HG03095 (cell line): ENCODE results near the gene SPESP1.

Experiments
- ATAC-seq: cut with Tn5 transposase; IDR thresholded peaks from one replicate; pipeline ENCODE4 v1.9.1; 2021; ENCODE audit warnings: moderate library complexity; ENCODE audit not compliant: unreplicated experiment

Gene SPESP1

DNA sequence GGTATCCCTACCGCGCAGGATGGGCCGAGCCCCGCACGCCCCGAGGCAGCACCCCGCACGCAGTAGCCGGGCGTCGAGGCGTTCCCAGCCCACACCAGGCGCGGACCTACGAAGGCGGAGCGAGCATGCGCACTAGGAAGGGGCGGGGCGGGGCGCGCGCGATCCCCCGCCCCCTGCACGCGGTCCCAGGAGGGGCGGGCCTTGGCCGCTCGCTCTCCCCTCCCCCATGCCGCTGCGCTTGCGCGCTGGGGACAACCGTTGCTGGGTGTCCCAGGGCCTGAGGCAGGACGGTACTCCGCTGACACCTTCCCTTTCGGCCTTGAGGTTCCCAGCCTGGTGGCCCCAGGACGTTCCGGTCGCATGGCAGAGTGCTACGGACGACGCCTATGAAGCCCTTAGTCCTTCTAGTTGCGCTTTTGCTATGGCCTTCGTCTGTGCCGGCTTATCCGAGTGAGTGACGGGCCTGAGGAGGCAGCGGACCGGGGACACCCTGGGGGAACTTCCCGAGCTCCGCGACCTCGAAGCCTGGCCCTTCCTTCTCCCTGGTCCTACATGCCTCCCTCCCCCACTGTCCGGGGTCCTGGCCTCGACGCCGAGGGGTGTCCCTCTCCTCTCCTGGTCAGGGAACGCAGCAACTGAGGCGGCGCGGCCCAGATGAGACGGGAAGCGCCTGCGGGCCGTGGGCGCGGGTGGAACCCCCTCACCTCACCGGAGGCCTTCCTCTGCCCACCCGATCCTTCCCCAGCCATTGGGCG lies at the start of gene SPESP1:
TSS of gene SPESP1 (plus strand) at position 258 of the 755 bp plus-strand sequence. CDS start at position 387, 129 bp downstream.
- ATAC-seq, result no peak

DNA sequence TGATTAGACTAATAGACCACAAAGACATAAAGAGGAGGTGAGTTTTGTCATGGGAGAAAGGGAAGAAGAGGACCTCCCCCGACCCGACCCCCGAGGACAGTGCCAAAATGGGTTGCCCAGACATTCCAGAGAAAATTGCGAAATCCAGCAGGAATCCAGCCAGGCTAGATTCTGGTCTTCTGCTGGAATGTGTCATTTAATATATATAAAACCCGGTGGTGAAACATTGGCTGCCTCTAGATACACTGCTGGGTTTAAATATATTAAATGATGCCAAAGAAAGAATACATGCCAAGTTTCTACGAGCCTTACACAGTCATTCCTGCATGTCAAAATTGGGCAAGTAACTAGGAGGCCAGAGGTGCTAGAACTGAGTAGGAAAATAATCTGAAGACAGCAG lies 45.3 kb upstream of the SPESP1 start:
- no peak for ATAC-seq

DNA sequence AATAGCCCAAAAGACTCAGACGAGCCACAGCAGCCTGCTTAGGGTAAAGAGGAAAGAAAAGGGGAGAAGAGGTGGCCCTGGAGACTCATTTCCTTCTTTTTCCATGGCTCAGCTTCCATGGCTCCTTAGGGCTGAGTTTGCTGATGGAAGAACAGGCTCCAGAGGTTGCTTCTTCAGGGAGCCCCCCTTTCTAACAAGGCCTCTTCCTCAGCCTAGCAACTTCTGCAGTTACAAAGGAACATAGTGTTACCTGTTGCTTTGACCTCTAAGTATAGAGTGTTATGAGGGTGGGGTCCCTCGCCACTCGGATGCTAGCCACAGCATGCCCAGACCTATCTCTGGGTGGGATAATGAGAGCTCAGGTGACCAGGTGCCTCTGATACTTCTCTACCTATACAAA lies 43.2 kb upstream of the SPESP1 start:
- ATAC-seq, result no peak

DNA sequence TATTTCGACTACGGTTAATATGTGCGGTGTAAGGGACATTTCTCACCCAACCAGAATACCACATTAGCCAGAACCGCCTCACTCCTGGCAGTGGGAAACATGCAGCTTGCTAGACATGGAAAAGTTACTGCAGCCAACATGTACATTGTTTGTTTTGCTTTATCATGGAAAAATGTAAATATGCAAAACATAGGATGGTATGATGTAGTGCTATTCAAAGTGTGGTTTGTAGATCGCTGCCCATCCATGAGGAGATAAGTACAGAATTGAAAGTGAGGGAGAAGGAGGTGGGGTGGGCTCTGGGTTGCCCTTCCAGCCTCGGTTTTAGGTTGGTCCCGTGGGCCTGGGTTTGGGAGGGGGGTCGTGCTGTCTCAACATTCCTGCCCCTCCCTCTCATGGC lies 42.5 kb upstream of the SPESP1 start:
- no peak for ATAC-seq

DNA sequence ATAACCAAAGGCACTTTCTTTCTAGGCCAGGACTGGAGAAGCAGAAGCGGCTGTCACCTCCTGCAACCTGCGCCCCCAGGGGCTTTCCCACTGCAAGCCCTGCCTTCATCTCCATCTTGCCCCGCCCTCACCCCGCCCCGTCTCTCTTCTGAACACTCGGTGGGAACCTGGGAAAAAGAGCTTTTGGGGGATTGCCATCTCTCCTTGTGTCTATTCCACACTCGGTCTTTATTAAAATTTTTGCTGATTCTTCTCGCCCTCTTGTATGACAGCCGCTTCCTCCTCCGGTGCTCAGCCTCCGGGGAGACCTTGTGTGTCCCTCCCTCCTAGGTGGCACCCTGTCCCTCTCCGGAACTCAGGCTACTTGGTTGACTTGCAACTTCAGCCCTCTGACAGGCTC lies 41.9 kb upstream of the SPESP1 start:
- ATAC-seq, result no peak

DNA sequence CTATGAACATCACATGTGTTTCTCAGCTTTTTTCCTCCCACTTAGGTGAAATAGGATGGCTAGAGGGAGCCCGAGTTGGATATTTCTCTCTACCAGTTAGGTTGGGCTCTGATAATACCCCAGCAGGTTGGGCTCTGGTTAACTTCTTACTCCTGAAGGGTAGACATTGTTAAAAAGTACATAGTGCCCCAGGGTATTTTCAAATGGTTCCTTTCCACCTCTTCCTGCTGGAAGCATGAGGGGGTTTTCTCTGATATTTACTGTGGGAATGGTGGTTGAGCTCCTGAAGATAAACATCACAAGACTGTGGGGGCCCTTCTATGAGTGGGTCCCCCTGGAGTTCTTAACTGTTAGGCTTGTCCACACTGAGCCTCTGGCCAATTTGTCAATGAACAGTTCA lies 36.1 kb upstream of the SPESP1 start:
- no peak for ATAC-seq

DNA sequence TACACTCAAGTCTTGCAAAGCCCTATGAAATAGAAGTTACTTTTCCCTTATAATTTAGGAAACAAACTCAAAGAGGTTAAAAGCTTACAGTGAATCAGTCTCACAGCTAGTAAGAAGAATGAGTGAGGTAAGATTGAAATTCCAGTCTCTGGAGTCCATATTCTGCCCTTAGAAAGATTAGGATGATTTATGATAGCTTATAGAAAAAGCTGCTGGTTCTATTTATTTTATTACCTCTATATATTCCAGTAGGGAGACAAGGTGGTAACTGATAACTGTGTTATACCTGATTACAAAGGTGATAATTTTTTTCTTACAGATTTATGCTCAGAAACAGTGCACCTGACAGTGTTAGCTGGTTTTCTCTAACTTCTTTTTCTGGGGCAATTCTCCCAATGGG lies 34.1 kb upstream of the SPESP1 start:
- no peak for ATAC-seq

DNA sequence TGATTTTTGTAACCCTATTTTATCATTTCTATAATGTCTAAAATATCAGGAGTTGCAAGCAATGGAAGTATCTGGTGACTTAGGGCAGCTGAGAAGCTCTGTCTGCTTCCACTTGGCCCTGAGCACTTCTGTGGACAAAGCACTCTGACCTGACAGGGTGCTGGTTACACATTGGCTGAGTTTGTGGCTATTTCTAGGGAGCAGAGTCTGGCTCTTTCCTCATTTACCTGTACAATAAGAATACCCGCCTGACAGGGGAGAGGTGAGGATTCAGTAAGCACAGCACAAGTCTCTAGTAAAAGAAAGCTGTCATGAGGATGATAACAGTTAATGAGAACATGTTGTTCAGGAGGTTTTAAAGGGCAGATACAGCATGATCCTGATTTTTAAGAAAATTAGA lies 33.3 kb upstream of the SPESP1 start:
- no peak for ATAC-seq

DNA sequence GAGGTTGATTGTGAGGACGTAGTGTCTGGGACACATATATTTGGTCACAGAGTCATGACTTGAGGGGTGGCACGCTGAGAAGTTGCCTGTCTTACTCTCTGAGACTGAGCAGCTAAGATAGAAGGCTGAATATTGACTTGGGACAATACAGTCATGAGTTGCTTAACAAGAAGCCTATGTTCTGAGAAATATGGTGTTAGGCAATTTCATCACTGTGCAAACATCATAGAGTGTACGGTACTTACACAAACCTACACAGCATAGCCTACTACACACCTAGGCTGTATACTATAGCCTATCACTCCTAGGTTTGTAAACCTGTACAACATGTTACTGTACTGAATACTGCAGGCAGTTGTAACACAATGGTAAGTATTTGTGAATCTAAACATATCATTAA lies 30.3 kb upstream of the SPESP1 start:
- ATAC-seq, result no peak

DNA sequence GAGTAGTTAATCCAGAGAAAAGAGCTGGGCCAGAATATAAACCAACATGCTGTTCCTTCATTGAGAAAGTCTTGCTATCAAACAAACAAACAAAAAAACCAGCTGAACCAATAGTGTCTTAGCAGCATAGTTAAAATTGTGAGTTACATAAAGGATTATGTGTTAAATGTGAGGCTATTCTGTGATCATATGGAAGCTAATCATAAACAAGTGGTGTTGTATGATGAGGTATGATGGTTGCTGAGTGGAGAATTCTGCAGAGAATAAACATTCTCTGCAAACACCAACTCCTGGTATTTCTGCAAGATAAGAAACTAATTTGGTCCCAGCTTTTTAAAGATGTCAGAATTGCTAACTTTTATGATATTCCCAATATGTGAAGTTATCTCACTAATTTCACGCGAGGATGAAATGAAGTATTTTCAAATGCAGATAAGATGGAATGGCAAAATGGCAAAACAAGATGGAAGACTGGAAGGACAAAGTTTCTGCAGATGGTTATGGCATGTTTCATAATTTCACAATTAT lies 22.9 kb upstream of the SPESP1 start:
- no peak for ATAC-seq

DNA sequence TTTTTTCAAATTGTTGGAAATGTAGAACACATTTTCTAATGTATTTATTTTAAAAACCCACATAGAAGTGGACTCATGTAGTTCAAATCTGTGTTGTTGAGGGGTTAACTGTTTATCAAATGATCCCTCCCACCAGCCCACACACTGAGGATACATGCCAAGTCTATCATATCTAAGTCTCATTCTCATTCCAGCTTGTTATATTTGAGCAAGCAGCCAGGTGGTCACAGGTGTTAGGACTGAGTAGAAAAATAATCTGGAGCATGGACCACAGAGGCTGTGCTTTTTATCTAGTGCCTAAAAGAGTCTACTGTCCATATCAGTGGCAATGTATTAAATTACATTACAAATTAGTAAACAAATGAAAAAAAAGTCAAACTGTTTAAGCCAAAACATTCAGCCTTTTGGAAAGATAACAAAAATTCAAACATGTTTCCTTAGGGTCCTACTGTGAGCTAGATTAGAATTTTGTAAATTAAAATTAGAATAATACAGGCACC lies 20.7 kb upstream of the SPESP1 start:
- ATAC-seq, result no peak

DNA sequence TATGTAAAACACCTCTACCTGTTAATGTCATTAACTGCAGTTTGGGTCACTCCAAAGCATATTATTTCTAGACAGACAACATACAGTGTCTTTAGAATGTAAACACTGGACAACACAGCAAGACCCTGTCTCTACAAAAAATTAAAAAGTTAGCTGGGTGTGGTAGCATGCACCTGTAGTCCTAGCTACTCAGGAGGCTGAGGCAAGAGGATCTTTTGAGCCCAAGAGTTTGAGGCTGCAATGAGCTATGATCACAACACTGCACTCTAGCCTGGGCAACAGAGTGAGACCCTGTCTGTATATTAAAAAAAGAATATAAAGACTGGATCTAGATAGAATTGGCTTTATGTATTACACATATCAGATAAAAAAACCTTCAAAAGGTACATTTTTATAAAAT lies 20.0 kb upstream of the SPESP1 start:
- ATAC-seq, result no peak

DNA sequence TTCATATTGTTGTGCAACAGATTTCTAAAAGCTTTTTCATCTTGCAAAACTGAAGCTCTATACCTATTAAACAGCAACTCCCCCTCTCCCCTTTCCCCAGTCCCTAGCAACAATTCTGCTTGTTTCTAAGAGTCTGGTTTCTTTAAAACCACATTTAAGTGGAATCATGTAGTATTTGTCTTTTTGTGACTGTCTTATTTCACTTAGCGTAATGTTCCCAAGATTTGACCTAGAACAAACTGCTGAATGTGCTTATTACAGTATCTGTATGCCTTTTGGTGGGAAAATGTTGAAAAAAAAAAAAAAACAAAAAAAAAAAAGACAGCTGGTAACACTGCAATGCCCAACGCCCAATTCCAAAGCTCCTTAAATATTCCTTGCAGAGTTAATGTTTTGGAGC lies 19.5 kb upstream of the SPESP1 start:
- no peak for ATAC-seq

DNA sequence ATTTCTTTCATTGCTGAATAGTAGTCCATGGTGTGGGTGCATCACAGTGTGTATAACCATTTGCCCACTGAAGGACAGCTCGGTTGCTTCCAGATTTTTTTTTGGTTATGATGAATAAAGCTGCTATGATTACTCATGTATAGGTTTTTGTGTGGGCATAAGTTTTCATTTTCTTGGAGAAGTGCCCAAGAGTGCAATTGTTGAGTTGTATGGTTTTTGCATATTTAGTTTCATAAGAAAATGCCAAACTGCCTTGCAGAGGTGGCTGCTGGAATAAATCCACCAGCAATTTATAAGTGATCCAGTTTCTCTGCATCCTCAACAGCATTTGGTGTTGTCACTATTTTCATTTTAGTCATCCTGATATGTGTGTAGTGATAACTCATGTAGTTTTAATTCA lies 8.4 kb upstream of the SPESP1 start:
- ATAC-seq, result no peak

DNA sequence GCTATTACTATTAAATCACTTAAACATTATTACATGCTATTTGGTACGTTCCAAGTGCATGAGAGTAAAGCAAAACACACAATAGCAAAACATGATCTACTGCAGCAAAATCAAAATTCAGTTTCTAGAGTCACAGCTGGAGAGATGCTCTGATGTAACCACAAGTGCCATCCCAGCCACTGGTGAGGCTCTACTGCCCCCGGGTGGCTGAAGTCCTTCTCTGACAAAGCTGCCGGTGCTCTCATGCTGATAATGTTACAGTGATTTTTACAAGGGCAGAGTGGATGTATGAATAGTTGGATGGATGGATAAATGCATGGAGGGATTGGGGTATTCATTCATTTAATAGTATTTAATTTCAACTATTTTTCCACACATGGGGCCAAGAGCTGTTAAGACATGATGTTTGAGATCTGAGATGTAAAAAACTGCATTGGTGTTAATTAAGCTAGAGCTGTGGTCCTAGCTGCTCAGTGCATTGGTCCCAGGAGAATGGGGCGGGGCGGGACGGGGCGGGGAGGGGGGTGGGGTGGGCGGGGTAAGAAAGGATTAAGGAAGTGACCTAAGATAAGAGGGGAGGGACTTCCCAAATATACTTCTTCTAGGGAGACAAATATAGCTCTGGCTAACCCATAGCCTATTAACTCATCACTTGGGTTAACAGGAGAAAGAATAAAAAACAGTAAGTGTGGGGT lies 5.3 kb upstream of the SPESP1 start:
- ATAC-seq, result no peak

DNA sequence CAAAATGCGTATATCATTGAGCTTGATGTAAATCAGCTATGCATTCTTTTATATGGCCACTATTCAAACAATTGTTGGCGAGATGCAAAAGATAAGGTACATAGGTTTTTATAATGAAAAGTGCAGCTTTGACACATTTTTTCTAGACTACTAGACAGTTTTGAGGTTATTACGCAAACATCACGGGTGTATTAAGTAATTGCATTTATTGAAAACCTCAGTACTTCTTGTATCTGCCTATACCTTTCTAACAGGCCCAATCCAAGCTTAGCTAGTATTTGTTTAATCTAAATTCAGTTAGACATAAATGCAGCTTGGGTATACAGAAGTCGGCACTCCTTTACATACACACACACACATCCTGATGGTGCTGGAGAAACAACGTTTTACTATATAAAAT lies 2.7 kb downstream of the SPESP1 start:
- no peak for ATAC-seq

DNA sequence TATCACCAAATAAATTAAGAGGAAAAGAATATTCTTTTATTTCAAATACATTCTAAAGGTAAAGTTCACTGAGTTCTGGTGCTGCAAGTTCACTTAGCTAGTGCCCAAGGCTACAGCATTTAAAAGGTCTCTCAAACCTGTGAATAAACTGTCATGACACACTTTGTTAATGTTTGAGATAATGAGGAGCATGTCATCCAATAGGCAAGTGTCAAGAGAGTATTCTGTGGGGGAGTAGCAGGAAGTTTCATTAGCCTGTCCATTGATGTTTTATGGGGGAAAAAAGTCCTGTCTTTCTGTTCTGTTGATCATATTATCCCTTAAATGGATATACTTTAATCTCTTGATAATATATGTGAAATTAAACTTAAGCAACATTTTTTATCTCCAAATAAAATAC lies 4.0 kb downstream of the SPESP1 start:
- no peak for ATAC-seq

DNA sequence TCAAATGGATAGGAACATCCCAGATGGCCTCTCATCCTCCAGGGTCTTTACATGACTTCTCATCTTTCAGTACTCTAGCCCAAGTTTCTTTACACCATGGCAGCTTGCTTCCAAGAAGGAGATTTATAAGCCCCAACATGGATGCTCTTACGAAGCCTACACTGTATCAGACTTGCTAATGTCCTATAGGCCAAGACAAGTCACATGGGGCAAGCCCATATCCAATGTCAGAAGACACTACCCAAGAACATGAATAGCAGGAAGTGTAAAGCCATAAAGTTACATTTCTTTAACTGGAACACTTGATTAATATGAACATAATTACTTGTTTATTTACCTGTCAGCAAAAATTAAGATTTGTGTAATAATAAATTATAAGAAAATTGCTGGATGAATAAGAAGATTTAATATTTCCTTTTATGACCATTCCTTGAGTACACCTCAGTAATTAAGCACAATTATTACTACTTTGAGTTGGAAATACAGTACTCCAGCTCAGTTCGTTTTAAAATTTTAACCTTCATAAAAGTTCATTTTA lies 5.1 kb downstream of the SPESP1 start:
- ATAC-seq, result no peak

DNA sequence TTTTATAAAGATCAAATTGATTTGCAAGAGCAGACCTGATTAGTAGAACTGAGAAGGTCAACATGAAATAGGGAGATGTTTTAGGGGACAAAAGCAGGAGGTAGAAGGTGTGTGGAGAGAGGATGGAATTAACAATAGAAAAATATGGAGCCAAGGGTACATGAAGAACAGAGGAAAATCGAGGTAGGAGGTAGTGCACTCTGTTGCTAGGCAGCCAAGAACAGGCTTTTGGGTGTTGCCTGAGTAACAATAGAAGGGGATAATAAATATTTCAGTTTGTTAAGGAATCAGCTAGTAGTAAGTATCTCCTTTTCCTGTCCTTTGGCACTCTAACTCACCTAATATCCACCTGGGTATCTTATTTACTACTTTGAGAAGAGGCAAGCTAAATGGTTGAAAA lies 9.2 kb downstream of the SPESP1 start:
- no peak for ATAC-seq

DNA sequence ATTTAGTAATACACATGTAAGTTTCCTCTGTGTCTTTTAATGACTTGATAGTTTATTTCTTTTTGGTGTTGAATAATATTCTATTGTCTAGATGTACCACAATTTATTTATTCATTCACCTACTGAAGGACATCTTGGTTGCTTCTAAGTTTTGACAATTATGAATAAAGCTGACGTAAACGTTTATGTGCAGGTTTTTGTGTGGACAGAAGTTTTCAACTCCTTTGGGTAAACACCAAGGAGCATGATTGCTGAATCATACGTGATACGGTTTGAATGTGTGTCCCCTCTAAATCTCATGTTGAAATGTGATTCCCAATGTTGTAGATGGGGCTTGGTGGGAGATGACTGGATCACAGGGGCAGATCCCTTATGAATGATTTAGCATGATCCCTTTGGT lies 21.5 kb downstream of the SPESP1 start:
- ATAC-seq, result no peak

DNA sequence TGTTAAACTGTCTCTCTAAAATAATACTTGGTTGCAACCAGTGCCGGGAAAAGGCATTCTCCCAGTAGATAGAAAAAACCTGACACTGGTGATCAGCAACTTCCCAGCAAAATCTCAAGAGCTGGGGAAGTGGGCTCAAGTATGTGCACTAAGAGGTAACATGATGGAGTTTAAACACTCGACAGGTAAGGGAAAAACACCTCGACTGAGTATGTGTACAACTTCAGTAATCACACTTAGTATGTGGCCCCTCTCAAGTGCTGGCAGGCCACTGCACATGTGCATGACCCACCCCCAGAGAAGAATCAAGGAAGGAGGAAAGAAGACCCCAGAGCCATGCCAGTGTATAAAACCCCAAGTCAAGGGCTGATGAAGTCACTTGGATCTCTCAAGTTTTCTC lies 27.4 kb downstream of the SPESP1 start:
- no peak for ATAC-seq

DNA sequence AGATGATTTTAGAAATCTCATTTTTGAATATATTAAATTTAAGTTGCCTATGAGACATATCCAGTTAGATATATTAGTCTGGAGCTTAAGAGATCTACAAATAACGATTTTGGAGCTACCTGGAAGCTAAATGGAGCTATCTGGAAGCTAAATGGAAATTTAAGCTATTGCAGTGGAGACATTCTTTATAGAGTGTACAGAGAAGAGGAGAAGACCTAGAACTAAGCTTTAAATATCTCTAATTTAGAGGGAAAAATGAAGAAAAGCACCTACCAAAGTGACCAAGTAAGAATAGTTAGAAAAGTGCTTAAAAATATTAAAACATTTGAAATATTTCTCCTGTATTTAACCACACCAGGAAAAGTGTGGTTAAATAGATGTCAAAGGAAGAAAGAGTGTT lies 28.3 kb downstream of the SPESP1 start:
- no peak for ATAC-seq
